Stimulated activated CD4-positive, alpha-beta T cell treated with anti-CD3 and anti-CD28 coated beads, TNF-alpha, amount 100 ng/mL, for 1 hour (primary cell): ENCODE data around the gene XRCC5.
"Not testable (repeated sequence)": the region's sequence is repeated elsewhere in the genome, so short reads cannot be mapped to it uniquely, and the experiment has no call there.

Experiments
- DNase-seq, 3 donors: peaks; one replicate each; pipeline ENCODE4 v3.0.0-alpha.2; 2020; ENCODE audit warnings: low read depth in 3 of 3, low spot score in 1 of 3

Gene XRCC5

GRCh38 chr2:216108967-216109921, at the start of gene XRCC5:
TSS of gene XRCC5 (plus strand) at chr2:216109348. CDS start at chr2:216109437, 89 bp downstream.
- DNase-seq: peak; percentile 94 to 99 (median 97)

GRCh38 chr2:216064014-216064630, 45.0 kb upstream of the XRCC5 start:
- no peak for DNase-seq

- no peak for DNase-seq
These were observed 44.5 kb upstream of the XRCC5 start for GRCh38 chr2:216064665-216065064.

GRCh38 chr2:216066230-216066629, 42.9 kb upstream of the XRCC5 start:
- DNase-seq: no peak

- DNase-seq: no peak
These were observed 40.1 kb upstream of the XRCC5 start for GRCh38 chr2:216069028-216069427.

- no peak for DNase-seq
These were observed 39.0 kb upstream of the XRCC5 start for GRCh38 chr2:216070195-216070594.

GRCh38 chr2:216071111-216071851, 37.9 kb upstream of the XRCC5 start:
- no peak for DNase-seq

GRCh38 chr2:216072473-216072872, 36.7 kb upstream of the XRCC5 start:
- DNase-seq: no peak

- DNase-seq: no peak
These were observed 35.4 kb upstream of the XRCC5 start for GRCh38 chr2:216073773-216074172.

- DNase-seq: no peak
These were observed 34.8 kb upstream of the XRCC5 start for GRCh38 chr2:216074380-216074779.

GRCh38 chr2:216074794-216075193, 34.4 kb upstream of the XRCC5 start:
- DNase-seq: no peak

GRCh38 chr2:216075510-216076485, 33.4 kb upstream of the XRCC5 start:
- no peak for DNase-seq

GRCh38 chr2:216078776-216079175, 30.4 kb upstream of the XRCC5 start:
- no peak for DNase-seq

GRCh38 chr2:216080048-216080447, 29.1 kb upstream of the XRCC5 start:
- not testable (repeated sequence) for DNase-seq

GRCh38 chr2:216081012-216081411, 28.1 kb upstream of the XRCC5 start:
- no peak for DNase-seq

GRCh38 chr2:216081487-216082116, 27.5 kb upstream of the XRCC5 start, which contains the start of the genes PECR and TMEM169:
TSS of gene PECR (minus strand) at chr2:216081809. CDS start at chr2:216081741, 68 bp downstream.
TSS of gene TMEM169 (plus strand) at chr2:216081919. CDS start at chr2:216095964, 14,045 bp downstream.
- peak; percentile 27 to 64 (median 37) for DNase-seq

- no peak for DNase-seq
These were observed 26.9 kb upstream of the XRCC5 start for GRCh38 chr2:216082117-216082711.

- no peak for DNase-seq
These were observed 26.3 kb upstream of the XRCC5 start for GRCh38 chr2:216082805-216083204.
